B cell (primary cell): Measurements from ENCODE around the gene PLAGL2. TPM values are rescaled to one million over a fixed set of nuclear protein-coding genes. Genes with fewer than 3 reads are reported as not detected.

Source experiments
- ATAC-seq: fragments of 200-7000 bp; cut with Tn5 transposase; one replicate; pipeline ENCODE4 v1.10.0; 2021; ENCODE audit warnings: low read depth, mild to moderate bottlenecking, moderate number of reproducible peaks, moderate library complexity
- CTCF ChIA-PET: fragments of 350-600 bp; sonication (Branson Sonifier 250); formaldehyde crosslinking; loops from one replicate; lab custom pipeline; 2021; ENCODE audit warnings: antibody characterized with exemption, inconsistent platforms; lab: Charles Lee
- POLR2A ChIA-PET: fragments of 350-600 bp; sonication (Branson Sonifier 250); formaldehyde crosslinking; loops from one replicate; lab custom pipeline; 2021; ENCODE audit warnings: antibody characterized with exemption; lab: Charles Lee
- DNase-seq: peaks from one replicate; pipeline ENCODE4 v3.0.0; 2013
- H2AFZ ChIP-seq: 2 replicates; pipeline ENCODE4 v1.6.1; 2012; ENCODE audit warnings: mild to moderate bottlenecking, low read depth, low read length; ENCODE audit not compliant: insufficient read depth, poor library complexity, severe bottlenecking
- H3K27ac ChIP-seq, 2 donors: 1 replicate in 1 of 2; 2 replicates in 1 of 2; pipeline ENCODE4 v1.5.1; 2012 to 2013; ENCODE audit warnings: low read length in 2 of 2, mild to moderate bottlenecking in 2 of 2, moderate library complexity in 1 of 2
- H3K27me3 ChIP-seq, 4 experiments: fragments of 200-600 bp in 1 of 4; sonication (generic) in 1 of 4; replicated peaks in 1 of 4; 1 replicate in 2 of 4; 2 replicates in 2 of 4; pipeline versions ENCODE4 v1.6.1 to v1.7.0; 2013 to 2016; ENCODE audit warnings: low read length in 3 of 4, mild to moderate bottlenecking in 2 of 4, mixed read lengths in 1 of 4, moderate library complexity in 1 of 4; ENCODE audit not compliant: insufficient read depth in 4 of 4, control insufficient read depth in 3 of 4; ENCODE audit errors: control extremely low read depth in 1 of 4
- H3K36me3 ChIP-seq, 2 experiments: replicated peaks in 1 of 2; 1 replicate in 1 of 2; 2 replicates in 1 of 2; pipeline versions ENCODE4 v1.6.1 to v1.7.1; 2013; ENCODE audit warnings: low read length in 1 of 2; ENCODE audit not compliant: insufficient read depth in 2 of 2, control insufficient read depth in 1 of 2; ENCODE audit errors: control extremely low read depth in 1 of 2, extremely low read depth in 1 of 2
- H3K4me1 ChIP-seq, 2 donors: fragments of 200-600 bp in 1 of 2; sonication (generic) in 1 of 2; 1 replicate in 1 of 2; 2 replicates in 1 of 2; pipeline versions ENCODE4 v1.5.1 to v1.6.1; 2013 to 2017; ENCODE audit warnings: low read length in 2 of 2; ENCODE audit not compliant: control insufficient read depth in 2 of 2, insufficient read depth in 2 of 2
- H3K4me2 ChIP-seq: replicated peaks from 2 replicates; pipeline ENCODE3; 2012; ENCODE audit warnings: mild to moderate bottlenecking, low read depth, low read length; ENCODE audit not compliant: poor library complexity, severe bottlenecking
- H3K4me3 ChIP-seq, 5 experiments: fragments of 200-600 bp in 1 of 5; sonication (generic) in 1 of 5; 1 replicate in 3 of 5; 2 replicates in 2 of 5; pipeline versions ENCODE4 v1.5.1 to v1.7.0; 2011 to 2016; ENCODE audit warnings: low read length in 4 of 5, mild to moderate bottlenecking in 4 of 5, low read depth in 2 of 5, control low read depth in 1 of 5, moderate library complexity in 1 of 5; ENCODE audit not compliant: insufficient read depth in 1 of 5; ENCODE audit errors: control extremely low read depth in 1 of 5, extremely low read depth in 1 of 5
- H3K79me2 ChIP-seq: fragments of 200-600 bp; sonication (generic); one replicate; pipeline ENCODE4 v1.6.0; 2016; ENCODE audit warnings: low read length; ENCODE audit not compliant: control insufficient read depth, insufficient read depth
- H3K9ac ChIP-seq: fragments of 200-600 bp; sonication (generic); 2 replicates; pipeline ENCODE4 v1.6.1; 2017; ENCODE audit warnings: mild to moderate bottlenecking, low read length, moderate library complexity
- H3K9me3 ChIP-seq, 3 donors: one replicate each; pipeline versions ENCODE4 v1.6.1 to v1.7.1; 2013; ENCODE audit warnings: low read length in 2 of 3; ENCODE audit not compliant: control insufficient read depth in 2 of 3, insufficient read depth in 1 of 3; ENCODE audit errors: control extremely low read depth in 1 of 3
- H4K20me1 ChIP-seq: 2 replicates; pipeline ENCODE4 v1.6.0; 2012; ENCODE audit warnings: mild to moderate bottlenecking, low read length; ENCODE audit not compliant: insufficient read depth, control insufficient read depth, poor library complexity, severe bottlenecking
- H3K27ac Mint-ChIP-seq: one replicate; pipeline ENCODE4 v1.8.0; 2021; ENCODE audit warnings: mixed read lengths
- H3K27me3 Mint-ChIP-seq: one replicate; pipeline ENCODE4 v1.8.0; 2021; ENCODE audit warnings: mixed read lengths
- H3K4me1 Mint-ChIP-seq: one replicate; pipeline ENCODE4 v1.8.0; 2021; ENCODE audit warnings: mixed read lengths
- H3K4me3 Mint-ChIP-seq: one replicate; pipeline ENCODE4 v1.8.0; 2021; ENCODE audit warnings: mixed read lengths
- H3K9me3 Mint-ChIP-seq: one replicate; pipeline ENCODE4 v1.8.0; 2022; ENCODE audit warnings: mixed read lengths; ENCODE audit not compliant: insufficient read depth
- CTCF ChIP-seq: fragments of 200-600 bp; IDR thresholded peaks from one replicate; pipeline ENCODE4 v1.8.0; 2022; ENCODE audit warnings: antibody characterized with exemption, mild to moderate bottlenecking
- EZH2 ChIP-seq: IDR thresholded peaks from 2 replicates; pipeline ENCODE4 v1.6.1; 2012; ENCODE audit warnings: borderline replicate concordance, low read depth, mild to moderate bottlenecking, moderate library complexity, low read length; ENCODE audit not compliant: insufficient read depth, poor library complexity, severe bottlenecking
- WGBS: methylation state at CpG from one replicate; pipeline ENCODE4 v1.1.5; 2013; ENCODE audit warnings: missing lambda C conversion rate; ENCODE audit not compliant: insufficient coverage; 5-methylcytosine and 5-hydroxymethylcytosine counted together
- intact Hi-C: fragments of 100-400 bp; cut with micrococcal nuclease; formaldehyde crosslinking; loops from one replicate; pipeline ENCODE4 v1.10.0; 2022
- polyA plus RNA-seq: library from polyadenylated mRNA; depleted of rRNA; stranded (reverse); fragments of >200 nt; gene quantifications from 2 replicates; pipeline ENCODE4 v1.2.3, GENCODE V29; 2012
- total RNA-seq, 2 donors: library from RNA; stranded (reverse); fragments of 120-200 nt in 1 of 2; gene quantifications; 1 replicate in 1 of 2; 2 replicates in 1 of 2; pipeline versions ENCODE4 v1.2.3 to v1.2.4, GENCODE V29; 2013 to 2022

PLAGL2 gene
- total and polyA plus RNA-seq, 2 donors (not counting 1 experiment from before 2014, with no cell fraction given), result 4.4 to 18.4 TPM

- peaks cover 13% of the 10 kb centered on the region for H3K4me1 Mint-ChIP-seq
- no peak overlapping the region for H3K4me2 ChIP-seq
- DNase-seq, result no peak
- H3K27me3 ChIP-seq, result no peaks in the 10 kb centered on the region
- no peaks in the 10 kb centered on the region for H4K20me1 ChIP-seq
- CTCF ChIA-PET, result no interaction called here
- H3K4me3 ChIP-seq, result no peak overlapping the region
- H3K79me2 ChIP-seq, result no peaks in the 10 kb centered on the region
- no peak overlapping the region for H2AFZ ChIP-seq
- WGBS, result 79% methylated on average over 7 of the region's 9 CpGs
- no peak for TF ChIP-seq EZH2
- no peak for TF ChIP-seq CTCF
- intact Hi-C loops, result loop anchor here (10.0 kb wide), 1 partner anchor 416 kb away; no protein-coding TSS in a partner anchor
- POLR2A ChIA-PET, result no interaction called here
- peaks cover 8 to 11% of the 10 kb centered on the region in 2 donors for H3K4me1 ChIP-seq
- H3K9ac ChIP-seq, result no peak overlapping the region
- H3K27me3 Mint-ChIP-seq, result no peaks in the 10 kb centered on the region
- H3K27ac ChIP-seq, result no peak overlapping the region
- H3K4me3 Mint-ChIP-seq, result no peak overlapping the region
- peaks cover 0 to 31% of the 10 kb centered on the region in 2 experiments for H3K36me3 ChIP-seq
- no peaks in the 10 kb centered on the region for H3K9me3 Mint-ChIP-seq
- H3K9me3 ChIP-seq, result no peaks in the 10 kb centered on the region
- no peak for ATAC-seq
- no peak overlapping the region for H3K27ac Mint-ChIP-seq
These were observed 31.2 kb upstream of the PLAGL2 start for GRCh38 chr20:32238483-32239425.

GRCh38 chr20:32237419-32237818 is 29.9 kb upstream of the PLAGL2 start:
- Histone ChIP-seq H3K27ac (no peak overlapping the region), H3K4me1 (peaks cover 8 to 15% of the 10 kb centered on the region in 2 donors), H3K4me2 (no peak overlapping the region), H3K4me3 (no peak overlapping the region), H2AFZ (no peak overlapping the region), H4K20me1 (no peaks in the 10 kb centered on the region), H3K9me3 (no peaks in the 10 kb centered on the region), H3K27me3 (no peaks in the 10 kb centered on the region), H3K79me2 (no peaks in the 10 kb centered on the region), H3K36me3 (peaks cover 0 to 44% of the 10 kb centered on the region in 2 experiments), H3K9ac (no peak overlapping the region)
- H3K4me3 Mint-ChIP-seq, result no peak overlapping the region
- H3K27ac Mint-ChIP-seq, result no peak overlapping the region
- peaks cover 16% of the 10 kb centered on the region for H3K4me1 Mint-ChIP-seq
- H3K9me3 Mint-ChIP-seq, result no peaks in the 10 kb centered on the region
- CTCF ChIA-PET, result interaction anchor here (0.6 kb wide), 1 partner anchor 25 kb away, joined by 4 read pairs; no protein-coding TSS in a partner anchor
- DNase-seq, result no peak
- TF ChIP-seq EZH2 (no peak), CTCF (no peak)
- POLR2A ChIA-PET, result no interaction called here
- 99% methylated on average over 5 of the region's 6 CpGs for WGBS
- ATAC-seq, result no peak
- no peaks in the 10 kb centered on the region for H3K27me3 Mint-ChIP-seq
- intact Hi-C loops, result loop anchor here (10.0 kb wide), 1 partner anchor 417 kb away; no protein-coding TSS in a partner anchor
